Activated CD4-positive, CD25-positive, alpha-beta regulatory T cell treated with anti-CD3 and anti-CD28 coated beads, Interleukin-2, amount 50 U/mL, for 72 hours (primary cell): ENCODE results near the gene ENC1.

Experiments used
- DNase-seq: peaks from one replicate; pipeline ENCODE4 v3.0.0; 2021

Gene ENC1

GRCh38 chr5:74630453-74631066, 10.0 kb downstream of the ENC1 start:
- no peak for DNase-seq

DNA sequence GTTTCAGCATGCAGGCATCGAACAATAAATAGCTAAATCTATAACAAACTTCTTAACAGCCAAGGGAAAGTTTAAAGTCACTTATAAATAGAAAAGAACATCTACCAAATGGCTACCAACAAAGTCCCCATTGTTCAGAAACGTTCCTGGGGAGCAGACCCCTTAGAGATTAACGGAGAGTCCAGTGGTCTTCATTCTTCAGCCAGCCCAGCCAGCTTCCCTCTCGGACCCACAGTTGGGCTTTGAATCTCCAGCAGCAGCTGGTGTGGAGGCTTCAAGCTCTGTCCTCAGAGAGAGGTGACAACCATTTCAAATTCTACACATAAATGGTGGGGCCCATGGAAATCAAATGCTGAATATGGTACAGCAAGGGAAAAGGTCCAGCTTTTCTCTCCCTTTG, 11.2 kb downstream of the ENC1 start:
- no peak for DNase-seq

GRCh38 chr5:74628359-74628758, 12.2 kb downstream of the ENC1 start:
- no peak for DNase-seq

GRCh38 chr5:74627646-74628279, 12.8 kb downstream of the ENC1 start:
- no peak for DNase-seq

DNA sequence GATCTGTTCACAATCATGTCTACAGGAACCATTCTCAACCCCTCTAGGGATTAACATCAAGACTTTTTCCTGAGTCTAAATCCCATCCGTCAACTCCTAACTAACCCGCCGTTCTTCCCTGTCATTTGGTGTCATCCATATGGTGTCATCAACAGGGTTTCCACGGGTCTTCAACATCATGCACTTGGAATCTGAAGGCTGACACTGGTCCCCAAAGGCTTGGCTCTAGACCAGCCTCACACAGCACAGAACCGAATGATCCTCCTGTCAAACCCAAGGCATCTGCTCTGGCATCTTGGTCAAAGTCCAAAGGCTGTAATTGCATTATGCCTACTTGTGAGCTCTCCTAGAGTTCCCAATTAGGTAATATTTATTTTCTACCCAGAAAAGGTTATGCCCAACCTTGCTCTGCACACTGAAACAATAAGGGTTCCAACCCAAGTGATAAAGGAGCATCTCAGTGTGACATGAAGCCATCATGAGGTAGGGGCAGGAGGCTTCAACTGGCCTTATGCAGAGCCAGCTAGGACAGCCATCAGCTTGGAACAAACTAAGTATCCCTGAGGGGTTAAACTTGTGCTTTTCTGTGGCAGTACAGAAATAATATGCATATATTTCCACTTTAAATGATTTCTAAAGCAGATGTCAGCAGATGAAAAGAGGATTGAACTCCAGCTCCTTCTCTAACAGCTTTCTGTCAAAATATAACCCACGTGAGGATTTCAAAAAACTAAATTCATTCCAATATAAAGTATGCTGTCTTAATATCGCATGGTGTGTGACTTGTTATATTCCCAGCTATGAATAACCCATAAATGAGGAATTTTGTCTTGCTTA, 13.9 kb downstream of the ENC1 start:
- no peak for DNase-seq

DNA sequence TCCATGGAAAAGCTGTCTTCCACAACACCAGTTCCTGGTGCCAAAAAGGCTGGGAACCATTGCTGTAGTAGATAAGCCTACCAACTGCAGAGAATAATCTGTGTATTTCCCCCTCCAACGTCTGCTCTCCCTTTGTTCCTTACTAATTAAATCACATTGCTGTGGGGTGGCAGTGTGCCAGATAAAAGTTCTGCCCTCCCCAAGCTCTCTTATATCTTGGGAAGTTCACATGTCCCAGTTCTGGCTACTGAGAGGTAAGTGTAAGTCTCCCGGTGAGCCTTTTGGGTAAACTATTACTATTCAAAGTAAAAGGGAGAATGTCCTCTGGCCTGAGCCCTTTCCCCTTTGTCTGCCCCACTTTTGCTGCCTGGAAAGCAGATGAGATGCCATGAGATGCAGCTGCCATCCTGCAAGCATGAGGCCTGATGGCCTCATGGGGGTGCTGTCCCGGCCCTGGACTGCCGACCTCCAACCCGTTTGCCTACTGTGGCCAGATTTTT, 14.7 kb downstream of the ENC1 start:
- no peak for DNase-seq

DNA sequence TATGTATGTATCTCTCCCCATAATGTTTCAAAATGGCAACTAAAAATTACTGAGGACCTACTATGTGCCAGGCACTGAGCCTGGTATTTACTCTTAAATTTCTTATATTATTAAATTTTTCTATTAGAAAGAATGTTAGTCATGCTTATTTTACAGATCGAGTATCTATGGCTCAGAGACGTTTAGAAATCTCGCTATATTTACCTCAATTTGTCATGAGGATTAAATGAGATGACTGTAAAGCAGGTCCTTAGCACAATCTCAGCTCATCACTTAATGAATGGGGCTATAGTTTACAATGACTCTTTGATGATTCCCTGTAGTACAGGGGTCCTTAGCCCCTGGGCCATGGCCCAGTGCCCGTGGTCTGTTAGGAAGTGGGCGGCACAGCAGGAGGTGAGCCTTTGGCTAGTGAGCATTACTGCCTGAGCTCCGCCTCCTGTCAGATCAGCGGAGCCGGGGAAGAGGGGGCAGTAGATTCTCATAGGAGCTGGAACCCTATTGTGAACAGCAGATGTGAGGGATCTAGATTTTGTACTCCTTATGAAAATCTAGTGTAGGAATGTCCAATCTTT, 15.5 kb downstream of the ENC1 start:
- DNase-seq = no peak

DNA sequence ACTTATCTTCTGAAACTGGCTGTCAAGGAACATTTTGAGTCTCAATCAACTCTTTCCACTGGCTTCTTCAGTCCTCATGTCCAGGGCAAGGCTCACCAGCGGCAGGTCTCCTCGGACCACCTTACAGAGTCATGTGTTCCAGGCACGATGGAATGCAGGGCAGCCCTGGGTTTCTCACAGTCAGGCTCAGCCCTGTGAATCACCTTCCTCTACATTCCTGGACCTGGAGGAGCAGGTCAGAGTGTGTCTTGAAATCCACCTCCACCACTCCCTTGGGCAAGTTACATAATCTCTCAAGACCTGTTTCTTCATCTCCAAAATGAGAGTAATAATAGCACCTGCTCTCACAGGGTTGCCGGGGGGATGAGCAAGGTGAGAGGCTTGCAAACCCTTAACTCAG, 16.0 kb downstream of the ENC1 start:
- DNase-seq = no peak

DNA sequence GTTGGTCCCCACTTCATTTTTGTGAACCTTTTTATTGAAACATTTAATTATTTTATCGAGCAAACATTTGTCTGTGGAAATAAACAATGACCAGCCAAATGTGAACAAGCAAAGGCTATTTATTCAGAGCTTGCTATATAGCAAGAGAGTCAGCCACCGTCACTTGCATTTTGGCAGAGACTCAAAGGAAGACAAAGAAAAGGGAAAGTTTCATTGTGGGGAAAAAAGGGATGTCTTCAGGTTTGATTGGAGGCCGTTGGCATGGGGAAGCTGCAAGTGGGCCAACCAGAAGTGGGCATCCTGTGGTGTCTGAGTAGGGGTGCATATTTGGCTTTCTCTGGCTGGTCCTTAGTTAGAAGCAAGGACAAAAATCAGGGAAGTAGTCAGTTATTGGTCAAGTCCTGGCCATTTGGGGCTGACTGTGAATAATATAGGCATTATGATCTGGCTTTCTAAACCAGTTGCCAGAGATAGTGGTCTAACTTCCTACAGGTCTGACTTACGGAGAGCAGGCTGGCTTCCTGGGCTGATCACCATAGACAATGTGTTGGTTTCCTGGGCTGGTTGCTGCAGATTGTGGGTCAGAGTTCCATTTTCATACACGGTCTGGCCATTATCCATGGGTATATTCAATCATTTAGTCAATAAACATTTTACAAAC, 16.6 kb downstream of the ENC1 start:
- DNase-seq = no peak

- DNase-seq = no peak
Observed at GRCh38 chr5:74623006-74623611, 17.4 kb downstream of the ENC1 start.

DNA sequence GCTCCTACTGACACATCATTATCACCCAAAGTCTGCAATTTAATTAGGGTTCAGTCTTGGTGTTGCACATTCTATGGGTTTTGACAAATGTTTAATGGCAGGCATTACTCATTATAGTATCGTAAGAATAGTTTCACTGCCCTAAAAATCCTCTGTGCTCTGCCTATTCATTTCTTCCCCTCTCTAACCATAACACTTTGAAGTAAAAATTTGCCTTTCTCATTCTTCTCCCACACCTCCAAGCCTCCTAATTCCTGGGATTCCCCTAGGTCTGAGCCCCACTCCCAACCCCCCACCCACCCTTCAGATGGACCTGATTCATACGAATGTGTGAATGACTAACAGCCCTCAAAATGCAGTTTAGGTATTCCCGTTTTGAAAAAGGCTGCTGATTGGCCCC, 18.4 kb downstream of the ENC1 start:
- DNase-seq = no peak

GRCh38 chr5:74621492-74621891, 19.0 kb downstream of the ENC1 start:
- no peak for DNase-seq

DNA sequence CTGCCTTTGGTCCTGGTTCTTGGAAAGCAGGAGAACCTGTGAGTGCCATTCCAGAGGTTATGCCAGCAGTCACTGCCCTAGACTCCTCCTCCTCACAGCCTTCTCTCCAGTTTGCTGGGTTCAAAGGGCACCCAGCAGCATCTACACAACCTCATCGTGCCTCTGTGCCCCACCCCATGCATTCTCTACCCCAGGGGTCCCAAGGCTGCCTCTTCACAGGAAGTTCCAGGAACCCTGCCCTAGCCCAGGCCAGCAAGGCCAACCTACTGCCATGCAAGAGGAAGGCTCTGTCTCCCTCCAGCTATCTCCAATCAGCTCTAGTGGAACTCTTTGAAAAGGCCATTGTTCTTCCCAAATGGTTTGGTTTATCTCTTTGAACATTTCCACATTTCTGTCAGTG, 21.2 kb downstream of the ENC1 start:
- DNase-seq = no peak

DNA sequence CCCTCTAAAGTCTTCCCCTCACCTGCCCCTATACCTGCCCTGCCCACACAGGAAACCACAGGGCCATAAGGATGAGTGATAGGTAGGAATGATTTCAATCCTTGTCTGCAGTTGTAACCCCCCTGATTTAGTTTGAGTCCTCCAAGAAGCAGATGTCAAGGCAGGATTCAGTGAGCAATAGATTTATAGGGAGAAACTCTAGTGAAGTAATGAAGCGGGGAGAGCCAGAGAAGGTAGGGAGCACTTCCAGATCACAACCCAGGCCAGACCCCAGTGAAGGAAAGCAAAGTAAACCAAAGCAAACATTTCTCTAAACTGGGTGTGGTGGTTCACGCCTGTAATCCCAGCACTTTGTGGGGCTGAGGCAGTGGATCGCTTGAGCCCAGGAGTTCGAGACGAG, 22.4 kb downstream of the ENC1 start:
- no peak for DNase-seq

- DNase-seq = no peak
Observed at GRCh38 chr5:74617202-74617601, 23.3 kb downstream of the ENC1 start.

GRCh38 chr5:74616236-74617146, 24.0 kb downstream of the ENC1 start:
- DNase-seq = no peak

- no peak for DNase-seq
Observed at GRCh38 chr5:74613283-74613682, 27.2 kb downstream of the ENC1 start.

DNA sequence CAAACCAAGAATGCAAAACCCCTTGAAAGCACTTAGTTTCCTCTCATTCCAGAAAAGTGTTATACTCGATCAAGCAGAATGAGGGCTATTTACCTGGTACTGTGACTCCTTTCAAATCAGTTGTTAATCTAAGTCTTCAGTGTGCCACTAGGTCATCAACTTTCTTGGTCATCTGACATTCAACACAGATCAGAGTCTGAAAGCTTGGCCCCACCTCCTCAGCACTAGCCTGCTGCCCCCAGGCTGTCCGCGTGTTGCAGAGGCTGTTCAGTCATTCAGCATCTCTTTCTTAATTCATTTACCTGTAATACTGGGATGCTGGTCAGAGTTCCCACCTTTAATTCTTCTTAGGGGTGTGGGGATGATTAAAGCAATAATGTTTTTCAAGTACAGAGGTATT, 28.5 kb downstream of the ENC1 start:
- no peak for DNase-seq

GRCh38 chr5:74608736-74609601, 31.6 kb downstream of the ENC1 start:
- DNase-seq = no peak

GRCh38 chr5:74605759-74606158, 34.8 kb downstream of the ENC1 start:
- no peak for DNase-seq

DNA sequence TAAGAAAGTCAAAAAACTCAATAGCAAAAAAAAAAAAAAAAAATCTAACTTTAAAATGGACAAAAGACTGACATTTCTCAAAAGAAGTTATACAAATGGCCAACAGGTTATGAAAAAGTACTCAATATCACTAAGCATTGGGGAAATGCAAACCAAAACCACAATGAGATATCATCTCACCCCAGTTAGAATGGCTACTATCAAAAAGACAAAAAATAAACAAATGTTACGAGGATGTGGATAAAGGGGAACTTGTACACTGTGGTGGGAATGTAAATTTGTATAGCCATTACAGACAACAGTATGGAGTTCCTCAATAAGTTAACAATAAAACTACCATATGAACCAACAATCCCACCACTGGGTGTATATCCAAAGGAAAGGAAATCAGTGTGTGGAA, 37.2 kb downstream of the ENC1 start:
- no peak for DNase-seq
